DND-41 (cell line): ENCODE measurements around the gene ASCL2.

Experiments used
- ATAC-seq: fragments of 200-7000 bp; cut with Tn5 transposase; 3 replicates; pipeline ENCODE4 v1.9.1; 2021; ENCODE audit warnings: low read depth; ENCODE audit not compliant: insufficient read depth
- DNase-seq: peaks from one replicate; pipeline ENCODE4 v3.0.0-alpha.2; 2020
- H2AFZ ChIP-seq: 2 replicates; pipeline ENCODE4 v1.6.0; 2012; ENCODE audit warnings: low read depth, low read length
- H3K27ac ChIP-seq: 2 replicates; pipeline ENCODE4 v1.5.1; 2012; ENCODE audit warnings: low read length, inconsistent platforms
- H3K27me3 ChIP-seq: fragments of 200-600 bp; sonication (generic); 2 replicates; pipeline ENCODE4 v1.6.0; 2012; ENCODE audit warnings: low read length, mild to moderate bottlenecking, inconsistent platforms; ENCODE audit not compliant: insufficient read depth, poor library complexity
- H3K36me3 ChIP-seq: 2 replicates; pipeline ENCODE4 v1.5.1; 2012; ENCODE audit warnings: low read length, inconsistent platforms; ENCODE audit not compliant: insufficient read depth
- H3K4me1 ChIP-seq: 2 replicates; pipeline ENCODE4 v1.5.1; 2012; ENCODE audit warnings: mild to moderate bottlenecking, low read length; ENCODE audit not compliant: insufficient read depth
- H3K4me2 ChIP-seq: 2 replicates; pipeline ENCODE4 v1.6.0; 2012; ENCODE audit warnings: mild to moderate bottlenecking, moderate library complexity, low read length, inconsistent platforms; ENCODE audit not compliant: insufficient read depth
- H3K4me3 ChIP-seq, 2 experiments: fragments of 200-600 bp in 1 of 2; shearing (Covaris generic) in 1 of 2; 2 replicates each; pipeline ENCODE4 v1.5.1; 2012 to 2016; ENCODE audit warnings: inconsistent platforms in 2 of 2, low read length in 2 of 2, mild to moderate bottlenecking in 2 of 2, low read depth in 1 of 2, moderate library complexity in 1 of 2
- H3K79me2 ChIP-seq: 2 replicates; pipeline ENCODE4 v1.6.0; 2012; ENCODE audit warnings: low read length, inconsistent platforms; ENCODE audit not compliant: insufficient read depth
- H3K9ac ChIP-seq: 2 replicates; pipeline ENCODE4 v1.6.0; 2012; ENCODE audit warnings: low read depth, mild to moderate bottlenecking, inconsistent platforms, low read length, moderate library complexity
- H3K9me3 ChIP-seq: 2 replicates; pipeline ENCODE4 v1.5.1; 2012; ENCODE audit warnings: low read length, moderate library complexity, mild to moderate bottlenecking, inconsistent platforms; ENCODE audit not compliant: insufficient read depth, severe bottlenecking
- H4K20me1 ChIP-seq: 2 replicates; pipeline ENCODE4 v1.6.0; 2012; ENCODE audit warnings: low read length; ENCODE audit not compliant: insufficient read depth
- EZH2 ChIP-seq: IDR thresholded peaks from 3 replicates; pipeline ENCODE4 v1.6.1; 2012; ENCODE audit warnings: borderline replicate concordance, low read depth, mild to moderate bottlenecking, moderate library complexity, low read length, inconsistent platforms; ENCODE audit not compliant: severe bottlenecking
- TF ChIP-seq, protein P1 (sequence below): IDR thresholded peaks from 2 replicates; pipeline ENCODE4 v1.5.1; 2012; ENCODE audit warnings: borderline replicate concordance, low read length, moderate library complexity, mild to moderate bottlenecking; ENCODE audit not compliant: poor library complexity, severe bottlenecking; ENCODE audit errors: extremely low read depth

Gene ASCL2

DNA sequence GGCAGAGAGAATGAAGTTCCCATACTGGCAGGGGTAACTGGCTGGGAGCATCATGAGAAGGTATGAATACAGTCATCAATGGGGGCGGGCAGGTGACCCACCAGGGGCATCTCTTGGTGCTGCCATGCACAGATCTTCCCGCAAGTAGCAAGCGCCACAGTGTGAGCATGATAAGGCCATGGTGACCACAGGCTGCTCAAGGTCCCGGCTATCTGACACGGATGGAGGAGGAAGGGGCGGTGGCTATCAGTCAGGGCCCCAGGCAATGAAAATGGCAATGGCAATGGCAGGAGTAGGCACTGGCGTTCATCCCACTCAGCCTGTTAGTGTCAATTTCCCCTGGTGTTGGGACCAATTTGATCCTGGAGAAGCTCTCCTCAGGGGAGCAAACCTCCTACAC is 21.6 kb downstream of the ASCL2 start:
- no peak overlapping the region for H2AFZ ChIP-seq
- TF ChIP-seq, protein P1, sequence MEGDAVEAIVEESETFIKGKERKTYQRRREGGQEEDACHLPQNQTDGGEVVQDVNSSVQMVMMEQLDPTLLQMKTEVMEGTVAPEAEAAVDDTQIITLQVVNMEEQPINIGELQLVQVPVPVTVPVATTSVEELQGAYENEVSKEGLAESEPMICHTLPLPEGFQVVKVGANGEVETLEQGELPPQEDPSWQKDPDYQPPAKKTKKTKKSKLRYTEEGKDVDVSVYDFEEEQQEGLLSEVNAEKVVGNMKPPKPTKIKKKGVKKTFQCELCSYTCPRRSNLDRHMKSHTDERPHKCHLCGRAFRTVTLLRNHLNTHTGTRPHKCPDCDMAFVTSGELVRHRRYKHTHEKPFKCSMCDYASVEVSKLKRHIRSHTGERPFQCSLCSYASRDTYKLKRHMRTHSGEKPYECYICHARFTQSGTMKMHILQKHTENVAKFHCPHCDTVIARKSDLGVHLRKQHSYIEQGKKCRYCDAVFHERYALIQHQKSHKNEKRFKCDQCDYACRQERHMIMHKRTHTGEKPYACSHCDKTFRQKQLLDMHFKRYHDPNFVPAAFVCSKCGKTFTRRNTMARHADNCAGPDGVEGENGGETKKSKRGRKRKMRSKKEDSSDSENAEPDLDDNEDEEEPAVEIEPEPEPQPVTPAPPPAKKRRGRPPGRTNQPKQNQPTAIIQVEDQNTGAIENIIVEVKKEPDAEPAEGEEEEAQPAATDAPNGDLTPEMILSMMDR, result no peak
- TF ChIP-seq EZH2, result no peak
- H3K4me2 ChIP-seq, result no peak overlapping the region
- H3K9me3 ChIP-seq, result no peaks in the 10 kb centered on the region
- no peak overlapping the region for H3K9ac ChIP-seq
- no peaks in the 10 kb centered on the region for H3K79me2 ChIP-seq
- DNase-seq (no peak), ATAC-seq (no peak)
- H3K4me1 ChIP-seq, result no peaks in the 10 kb centered on the region
- no peaks in the 10 kb centered on the region for H3K27me3 ChIP-seq
- no peak overlapping the region for H3K4me3 ChIP-seq
- no peak overlapping the region for H3K27ac ChIP-seq
- H4K20me1 ChIP-seq, result no peaks in the 10 kb centered on the region
- no peaks in the 10 kb centered on the region for H3K36me3 ChIP-seq

DNA sequence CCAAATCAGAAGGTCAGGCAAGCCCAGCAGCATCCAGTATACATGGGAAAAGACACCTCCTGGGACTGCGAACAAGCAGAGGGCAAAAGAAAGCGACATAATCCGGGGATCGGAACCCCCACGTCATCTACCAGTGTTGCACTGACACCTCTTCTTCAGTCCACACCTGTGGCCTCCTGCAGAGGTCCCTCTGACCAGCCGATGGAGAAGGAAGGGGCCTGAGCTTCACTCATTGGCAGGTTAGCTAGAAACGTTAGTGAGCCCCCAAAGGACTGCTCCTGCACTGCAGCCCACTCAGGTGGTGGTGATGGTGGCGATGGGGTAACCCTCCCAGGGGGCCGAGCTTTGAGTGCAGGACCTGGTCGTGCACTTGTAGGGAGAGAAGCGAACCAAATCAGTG is 22.1 kb downstream of the ASCL2 start:
- Histone ChIP-seq H3K9me3 (no peaks in the 10 kb centered on the region), H3K27ac (no peak overlapping the region), H3K27me3 (no peaks in the 10 kb centered on the region), H3K4me3 (no peak overlapping the region), H3K4me1 (no peaks in the 10 kb centered on the region), H3K4me2 (no peak overlapping the region), H2AFZ (no peak overlapping the region), H4K20me1 (no peaks in the 10 kb centered on the region), H3K9ac (no peak overlapping the region), H3K36me3 (no peaks in the 10 kb centered on the region), H3K79me2 (no peaks in the 10 kb centered on the region)
- no peak for ATAC-seq
- TF ChIP-seq, protein P1, result no peak
- no peak for TF ChIP-seq EZH2
- DNase-seq, result no peak

DNA sequence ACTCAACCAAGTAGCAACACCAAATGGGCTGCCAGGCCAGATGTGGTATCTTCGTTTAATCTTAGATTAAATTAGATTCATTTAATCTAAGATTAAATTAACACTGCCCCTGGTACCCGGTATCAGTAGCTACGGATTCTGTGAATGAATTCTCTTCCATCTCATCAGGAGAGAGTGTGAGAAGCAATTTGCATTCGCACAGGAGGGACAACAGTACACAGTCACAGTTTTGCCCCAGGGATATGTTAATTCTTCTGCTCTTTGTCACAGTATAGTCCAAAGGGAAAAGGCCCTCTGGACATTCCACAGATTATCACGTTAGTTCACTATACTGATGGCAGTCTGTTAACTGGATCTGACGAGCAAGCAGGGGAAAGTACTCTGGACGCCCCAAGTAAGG is 22.9 kb downstream of the ASCL2 start:
- Histone ChIP-seq H3K9me3 (peaks cover 3% of the 10 kb centered on the region), H3K79me2 (no peaks in the 10 kb centered on the region), H2AFZ (no peak overlapping the region), H3K36me3 (no peaks in the 10 kb centered on the region), H3K4me1 (no peaks in the 10 kb centered on the region), H3K9ac (no peak overlapping the region), H3K27ac (no peak overlapping the region), H3K4me2 (no peak overlapping the region), H4K20me1 (no peaks in the 10 kb centered on the region), H3K27me3 (no peaks in the 10 kb centered on the region), H3K4me3 (no peak overlapping the region)
- DNase-seq (no peak), ATAC-seq (no peak)
- TF ChIP-seq, protein P1, result no peak
- no peak for TF ChIP-seq EZH2

GRCh38 chr11:2240834-2241233 is 29.6 kb downstream of the ASCL2 start:
- peaks cover 14% of the 10 kb centered on the region for H3K9me3 ChIP-seq
- DNase-seq (no peak), ATAC-seq (no peak)
- no peaks in the 10 kb centered on the region for H3K27me3 ChIP-seq
- no peaks in the 10 kb centered on the region for H4K20me1 ChIP-seq
- no peak overlapping the region for H3K4me2 ChIP-seq
- no peak overlapping the region for H2AFZ ChIP-seq
- TF ChIP-seq, protein P1, result no peak
- TF ChIP-seq EZH2, result no peak
- H3K4me3 ChIP-seq, result no peak overlapping the region
- H3K9ac ChIP-seq, result no peak overlapping the region
- H3K27ac ChIP-seq, result no peak overlapping the region
- no peaks in the 10 kb centered on the region for H3K36me3 ChIP-seq
- H3K4me1 ChIP-seq, result no peaks in the 10 kb centered on the region
- H3K79me2 ChIP-seq, result no peaks in the 10 kb centered on the region
